Effector CD4-positive, alpha-beta T cell (primary cell): Measurements from ENCODE around the gene RWDD4.

Source experiments
- DNase-seq: peaks from one replicate; pipeline ENCODE4 v3.0.0-alpha.2; 2020

The RWDD4 gene

DNA sequence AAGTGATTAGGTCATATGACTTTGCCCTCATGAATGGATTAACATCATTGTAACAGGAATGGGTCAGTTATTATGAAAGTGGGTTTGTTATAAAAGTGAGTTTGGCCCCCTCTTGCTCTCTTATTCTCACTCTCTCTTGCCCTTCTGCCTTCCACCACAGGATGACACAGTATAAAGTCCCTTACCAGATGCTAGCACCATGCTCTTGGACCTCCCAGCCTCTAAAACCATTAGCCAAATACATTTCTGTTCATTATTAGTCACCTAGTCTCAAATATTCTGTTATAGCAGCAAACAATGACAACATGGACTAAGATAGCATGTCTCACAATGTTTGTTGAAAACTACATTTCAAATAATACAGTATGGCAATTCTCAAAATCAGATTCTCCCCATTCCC is 59.7 kb downstream of the RWDD4 start:
- DNase-seq, result no peak

DNA sequence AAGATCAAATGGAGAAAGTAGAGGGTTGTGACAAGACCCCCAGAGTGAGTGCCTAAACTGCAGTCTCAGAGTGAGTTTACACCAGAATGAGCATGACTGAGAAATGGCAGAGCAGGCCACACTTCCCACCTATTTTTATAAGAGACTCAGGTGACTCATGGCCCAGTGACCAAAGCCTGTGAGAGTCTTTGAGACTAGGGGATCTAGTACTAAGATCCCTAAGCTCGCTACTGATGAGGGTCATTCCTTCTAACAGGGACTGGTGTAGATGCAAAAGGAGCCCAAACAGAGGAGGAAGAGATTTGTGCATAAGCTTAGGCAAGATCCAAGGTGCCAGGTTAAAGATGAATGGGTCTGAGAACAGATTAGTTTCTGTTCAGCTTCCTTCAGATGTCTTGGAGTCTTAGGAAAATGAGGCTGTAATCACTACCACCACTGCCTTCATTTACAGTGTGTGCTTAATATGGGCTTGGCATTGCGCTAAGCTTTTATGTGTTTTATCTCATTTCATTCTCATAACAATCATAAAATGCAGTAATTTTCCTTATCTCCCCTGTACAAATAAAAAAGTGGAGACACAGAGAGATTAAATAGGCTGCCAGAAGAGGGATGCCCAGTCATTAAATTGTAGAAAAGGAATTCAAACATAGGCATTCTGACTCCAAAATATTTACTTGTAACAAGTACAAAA is 62.8 kb downstream of the RWDD4 start:
- DNase-seq, result no peak

DNA sequence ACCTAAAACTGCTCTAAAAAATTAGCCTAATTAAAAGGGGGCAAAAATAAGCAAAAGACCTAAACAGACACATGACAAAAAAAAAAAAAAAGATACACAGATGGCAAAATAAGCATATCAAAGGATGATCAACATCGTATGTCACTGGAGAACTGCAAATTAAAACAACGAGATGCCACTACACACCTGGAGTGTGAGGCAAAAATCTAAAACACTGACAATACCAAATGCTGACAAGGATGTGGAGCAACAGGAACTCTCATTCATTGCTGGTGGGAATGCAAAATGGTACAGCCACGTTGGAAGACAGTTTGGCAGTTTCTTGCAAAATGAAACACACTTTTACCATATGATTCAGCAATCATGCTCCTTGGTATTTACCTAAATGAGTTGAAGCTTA is 64.2 kb downstream of the RWDD4 start:
- DNase-seq, result no peak

DNA sequence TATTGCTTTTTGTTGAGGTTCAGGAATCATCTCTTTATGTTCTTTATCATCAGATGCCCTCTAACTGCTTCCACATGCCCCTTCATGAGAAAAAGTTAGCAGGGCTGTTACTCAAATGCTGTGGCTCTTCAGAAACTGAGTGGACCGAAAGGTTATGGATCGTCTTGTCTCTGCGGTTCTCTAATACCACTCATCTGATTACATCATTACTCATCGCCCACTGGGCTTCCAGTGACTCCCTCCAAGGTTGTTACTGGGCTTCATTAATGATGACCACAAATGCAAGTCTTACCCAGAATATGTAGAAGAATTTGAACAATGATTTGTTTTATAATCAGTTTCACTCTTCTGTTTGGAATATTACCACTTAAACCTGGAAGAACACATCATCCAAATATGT is 67.7 kb downstream of the RWDD4 start:
- no peak for DNase-seq
